ENCODE results near the gene FOCAD.

FOCAD gene

DNA sequence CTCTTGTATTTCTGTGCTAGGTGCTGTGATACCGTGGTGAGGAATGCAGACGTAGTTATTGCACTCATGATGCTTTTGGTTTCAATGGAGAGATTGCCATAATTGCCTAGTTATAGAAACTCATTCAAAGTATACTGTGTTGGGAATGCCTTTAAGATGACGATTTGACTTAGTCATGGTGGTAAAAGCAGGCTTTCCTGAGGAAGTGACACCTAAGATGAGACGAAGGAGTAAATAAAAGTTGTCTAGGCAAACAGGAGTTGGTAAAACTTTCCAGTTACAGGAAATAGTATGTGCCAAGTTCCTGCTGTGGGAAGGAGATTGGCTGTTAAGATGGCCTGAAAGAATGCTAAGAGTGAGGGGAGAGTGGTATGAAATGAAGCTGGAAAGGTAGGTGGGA is 48.1 kb downstream of the FOCAD start:
- H3K9me3 ChIP-seq (ENCODE audit: control insufficient read depth, insufficient read depth, low read depth, low read length), result no peaks in the 10 kb centered on the region
- TF ChIP-seq SCRT2 (tag by site-specific recombination; IDR thresholded peaks at IDR 0.05) (no peak), ZNF707 (tag by site-specific recombination; IDR thresholded peaks at IDR 0.05) (no peak), ZNF248 (tag by site-specific recombination; IDR thresholded peaks at IDR 0.05) (no peak), ZNF473 (tag by site-specific recombination; IDR thresholded peaks at IDR 0.05) (no peak), ZNF174 (tag by site-specific recombination; IDR thresholded peaks at IDR 0.05) (no peak)
- TF ChIP-seq, protein P1, sequence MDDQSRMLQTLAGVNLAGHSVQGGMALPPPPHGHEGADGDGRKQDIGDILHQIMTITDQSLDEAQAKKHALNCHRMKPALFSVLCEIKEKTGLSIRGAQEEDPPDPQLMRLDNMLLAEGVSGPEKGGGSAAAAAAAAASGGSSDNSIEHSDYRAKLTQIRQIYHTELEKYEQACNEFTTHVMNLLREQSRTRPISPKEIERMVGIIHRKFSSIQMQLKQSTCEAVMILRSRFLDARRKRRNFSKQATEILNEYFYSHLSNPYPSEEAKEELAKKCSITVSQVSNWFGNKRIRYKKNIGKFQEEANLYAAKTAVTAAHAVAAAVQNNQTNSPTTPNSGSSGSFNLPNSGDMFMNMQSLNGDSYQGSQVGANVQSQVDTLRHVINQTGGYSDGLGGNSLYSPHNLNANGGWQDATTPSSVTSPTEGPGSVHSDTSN (CRISPR knock-in tag; IDR thresholded peaks at IDR 0.05), result no peak
- TF ChIP-seq, protein P2, sequence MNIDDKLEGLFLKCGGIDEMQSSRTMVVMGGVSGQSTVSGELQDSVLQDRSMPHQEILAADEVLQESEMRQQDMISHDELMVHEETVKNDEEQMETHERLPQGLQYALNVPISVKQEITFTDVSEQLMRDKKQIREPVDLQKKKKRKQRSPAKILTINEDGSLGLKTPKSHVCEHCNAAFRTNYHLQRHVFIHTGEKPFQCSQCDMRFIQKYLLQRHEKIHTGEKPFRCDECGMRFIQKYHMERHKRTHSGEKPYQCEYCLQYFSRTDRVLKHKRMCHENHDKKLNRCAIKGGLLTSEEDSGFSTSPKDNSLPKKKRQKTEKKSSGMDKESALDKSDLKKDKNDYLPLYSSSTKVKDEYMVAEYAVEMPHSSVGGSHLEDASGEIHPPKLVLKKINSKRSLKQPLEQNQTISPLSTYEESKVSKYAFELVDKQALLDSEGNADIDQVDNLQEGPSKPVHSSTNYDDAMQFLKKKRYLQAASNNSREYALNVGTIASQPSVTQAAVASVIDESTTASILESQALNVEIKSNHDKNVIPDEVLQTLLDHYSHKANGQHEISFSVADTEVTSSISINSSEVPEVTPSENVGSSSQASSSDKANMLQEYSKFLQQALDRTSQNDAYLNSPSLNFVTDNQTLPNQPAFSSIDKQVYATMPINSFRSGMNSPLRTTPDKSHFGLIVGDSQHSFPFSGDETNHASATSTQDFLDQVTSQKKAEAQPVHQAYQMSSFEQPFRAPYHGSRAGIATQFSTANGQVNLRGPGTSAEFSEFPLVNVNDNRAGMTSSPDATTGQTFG (tag by site-specific recombination; IDR thresholded peaks at IDR 0.05; ENCODE audit: borderline replicate concordance), result no peak
- no peaks in the 10 kb centered on the region for H3K36me3 ChIP-seq (ENCODE audit: control insufficient read depth in 2 of 2, insufficient read depth in 1 of 2, low read length in 2 of 2)
- H3K27ac ChIP-seq (ENCODE audit: extremely low read depth, low read depth, low read length), result no peak overlapping the region
- ChIA-PET CTCF (no interaction called here), POLR2A (no interaction called here)
- no peak overlapping the region for H3K4me3 ChIP-seq (ENCODE audit: low read depth, low read length)
- peaks cover 5% of the 10 kb centered on the region; the same call in 1 of the 2 replicates for H3K4me1 ChIP-seq (ENCODE audit: control insufficient read depth, insufficient read depth, low read length)

DNA sequence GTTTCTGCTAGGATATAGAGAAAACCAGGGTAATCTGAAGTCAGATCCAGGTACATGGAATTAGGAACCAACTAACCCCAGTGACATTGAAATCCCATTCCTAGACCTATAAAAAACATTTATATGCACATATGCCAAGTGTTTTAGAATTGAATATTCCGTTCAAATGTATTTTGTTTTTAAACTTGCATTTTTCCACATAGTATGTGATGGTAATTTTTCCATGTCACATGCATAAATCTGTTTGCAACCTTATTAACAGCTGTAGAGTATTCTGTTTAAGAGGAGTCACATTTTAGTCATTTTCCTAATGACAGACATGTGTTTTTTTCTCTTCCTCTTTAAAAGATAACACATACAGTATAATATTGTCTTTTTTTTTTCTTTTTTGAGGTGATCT is 50.2 kb downstream of the FOCAD start:
- CTCF ChIA-PET, result no interaction called here
- Histone ChIP-seq H3K9me3 (ENCODE audit: control insufficient read depth, insufficient read depth, low read depth, low read length) (no peaks in the 10 kb centered on the region), H3K4me3 (ENCODE audit: low read depth, low read length) (no peak overlapping the region), H3K27ac (ENCODE audit: extremely low read depth, low read depth, low read length) (no peak overlapping the region), H3K36me3 (ENCODE audit: control insufficient read depth in 2 of 2, insufficient read depth in 1 of 2, low read length in 2 of 2) (peaks cover 0 to 4% of the 10 kb centered on the region in 2 experiments; a peak in 1 of 3 replicates), H3K4me1 (ENCODE audit: control insufficient read depth, insufficient read depth, low read length) (no peaks in the 10 kb centered on the region)
- POLR2A ChIA-PET, result no interaction called here
- TF ChIP-seq MEIS1 (CRISPR knock-in tag; IDR thresholded peaks at IDR 0.05; ENCODE audit: borderline replicate concordance), result no peak
- TF ChIP-seq, protein P3, sequence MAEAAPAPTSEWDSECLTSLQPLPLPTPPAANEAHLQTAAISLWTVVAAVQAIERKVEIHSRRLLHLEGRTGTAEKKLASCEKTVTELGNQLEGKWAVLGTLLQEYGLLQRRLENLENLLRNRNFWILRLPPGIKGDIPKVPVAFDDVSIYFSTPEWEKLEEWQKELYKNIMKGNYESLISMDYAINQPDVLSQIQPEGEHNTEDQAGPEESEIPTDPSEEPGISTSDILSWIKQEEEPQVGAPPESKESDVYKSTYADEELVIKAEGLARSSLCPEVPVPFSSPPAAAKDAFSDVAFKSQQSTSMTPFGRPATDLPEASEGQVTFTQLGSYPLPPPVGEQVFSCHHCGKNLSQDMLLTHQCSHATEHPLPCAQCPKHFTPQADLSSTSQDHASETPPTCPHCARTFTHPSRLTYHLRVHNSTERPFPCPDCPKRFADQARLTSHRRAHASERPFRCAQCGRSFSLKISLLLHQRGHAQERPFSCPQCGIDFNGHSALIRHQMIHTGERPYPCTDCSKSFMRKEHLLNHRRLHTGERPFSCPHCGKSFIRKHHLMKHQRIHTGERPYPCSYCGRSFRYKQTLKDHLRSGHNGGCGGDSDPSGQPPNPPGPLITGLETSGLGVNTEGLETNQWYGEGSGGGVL (tag by site-specific recombination; IDR thresholded peaks at IDR 0.05), result no peak
- TF ChIP-seq, protein P4, sequence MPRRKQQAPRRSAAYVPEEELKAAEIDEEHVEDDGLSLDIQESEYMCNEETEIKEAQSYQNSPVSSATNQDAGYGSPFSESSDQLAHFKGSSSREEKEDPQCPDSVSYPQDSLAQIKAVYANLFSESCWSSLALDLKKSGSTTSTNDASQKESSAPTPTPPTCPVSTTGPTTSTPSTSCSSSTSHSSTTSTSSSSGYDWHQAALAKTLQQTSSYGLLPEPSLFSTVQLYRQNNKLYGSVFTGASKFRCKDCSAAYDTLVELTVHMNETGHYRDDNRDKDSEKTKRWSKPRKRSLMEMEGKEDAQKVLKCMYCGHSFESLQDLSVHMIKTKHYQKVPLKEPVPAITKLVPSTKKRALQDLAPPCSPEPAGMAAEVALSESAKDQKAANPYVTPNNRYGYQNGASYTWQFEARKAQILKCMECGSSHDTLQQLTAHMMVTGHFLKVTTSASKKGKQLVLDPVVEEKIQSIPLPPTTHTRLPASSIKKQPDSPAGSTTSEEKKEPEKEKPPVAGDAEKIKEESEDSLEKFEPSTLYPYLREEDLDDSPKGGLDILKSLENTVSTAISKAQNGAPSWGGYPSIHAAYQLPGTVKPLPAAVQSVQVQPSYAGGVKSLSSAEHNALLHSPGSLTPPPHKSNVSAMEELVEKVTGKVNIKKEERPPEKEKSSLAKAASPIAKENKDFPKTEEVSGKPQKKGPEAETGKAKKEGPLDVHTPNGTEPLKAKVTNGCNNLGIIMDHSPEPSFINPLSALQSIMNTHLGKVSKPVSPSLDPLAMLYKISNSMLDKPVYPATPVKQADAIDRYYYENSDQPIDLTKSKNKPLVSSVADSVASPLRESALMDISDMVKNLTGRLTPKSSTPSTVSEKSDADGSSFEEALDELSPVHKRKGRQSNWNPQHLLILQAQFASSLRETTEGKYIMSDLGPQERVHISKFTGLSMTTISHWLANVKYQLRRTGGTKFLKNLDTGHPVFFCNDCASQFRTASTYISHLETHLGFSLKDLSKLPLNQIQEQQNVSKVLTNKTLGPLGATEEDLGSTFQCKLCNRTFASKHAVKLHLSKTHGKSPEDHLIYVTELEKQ (tag by site-specific recombination; IDR thresholded peaks at IDR 0.05; ENCODE audit: borderline replicate concordance), result no peak
- TF ChIP-seq ZNF354C (tag by site-specific recombination; IDR thresholded peaks at IDR 0.05; ENCODE audit: borderline replicate concordance, low read depth), result no peak
- TF ChIP-seq, protein P5, sequence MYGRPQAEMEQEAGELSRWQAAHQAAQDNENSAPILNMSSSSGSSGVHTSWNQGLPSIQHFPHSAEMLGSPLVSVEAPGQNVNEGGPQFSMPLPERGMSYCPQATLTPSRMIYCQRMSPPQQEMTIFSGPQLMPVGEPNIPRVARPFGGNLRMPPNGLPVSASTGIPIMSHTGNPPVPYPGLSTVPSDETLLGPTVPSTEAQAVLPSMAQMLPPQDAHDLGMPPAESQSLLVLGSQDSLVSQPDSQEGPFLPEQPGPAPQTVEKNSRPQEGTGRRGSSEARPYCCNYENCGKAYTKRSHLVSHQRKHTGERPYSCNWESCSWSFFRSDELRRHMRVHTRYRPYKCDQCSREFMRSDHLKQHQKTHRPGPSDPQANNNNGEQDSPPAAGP (tag by site-specific recombination; IDR thresholded peaks at IDR 0.05), result no peak
- no peak for TF ChIP-seq ZNF660 (tag by site-specific recombination; IDR thresholded peaks at IDR 0.05)
- TF ChIP-seq ZNF530 (tag by site-specific recombination; IDR thresholded peaks at IDR 0.05; ENCODE audit: low read depth), result no peak
- no peak for TF ChIP-seq ZNF341 (tag by site-specific recombination; IDR thresholded peaks at IDR 0.05; ENCODE audit: low read depth)
- TF ChIP-seq, protein P6, sequence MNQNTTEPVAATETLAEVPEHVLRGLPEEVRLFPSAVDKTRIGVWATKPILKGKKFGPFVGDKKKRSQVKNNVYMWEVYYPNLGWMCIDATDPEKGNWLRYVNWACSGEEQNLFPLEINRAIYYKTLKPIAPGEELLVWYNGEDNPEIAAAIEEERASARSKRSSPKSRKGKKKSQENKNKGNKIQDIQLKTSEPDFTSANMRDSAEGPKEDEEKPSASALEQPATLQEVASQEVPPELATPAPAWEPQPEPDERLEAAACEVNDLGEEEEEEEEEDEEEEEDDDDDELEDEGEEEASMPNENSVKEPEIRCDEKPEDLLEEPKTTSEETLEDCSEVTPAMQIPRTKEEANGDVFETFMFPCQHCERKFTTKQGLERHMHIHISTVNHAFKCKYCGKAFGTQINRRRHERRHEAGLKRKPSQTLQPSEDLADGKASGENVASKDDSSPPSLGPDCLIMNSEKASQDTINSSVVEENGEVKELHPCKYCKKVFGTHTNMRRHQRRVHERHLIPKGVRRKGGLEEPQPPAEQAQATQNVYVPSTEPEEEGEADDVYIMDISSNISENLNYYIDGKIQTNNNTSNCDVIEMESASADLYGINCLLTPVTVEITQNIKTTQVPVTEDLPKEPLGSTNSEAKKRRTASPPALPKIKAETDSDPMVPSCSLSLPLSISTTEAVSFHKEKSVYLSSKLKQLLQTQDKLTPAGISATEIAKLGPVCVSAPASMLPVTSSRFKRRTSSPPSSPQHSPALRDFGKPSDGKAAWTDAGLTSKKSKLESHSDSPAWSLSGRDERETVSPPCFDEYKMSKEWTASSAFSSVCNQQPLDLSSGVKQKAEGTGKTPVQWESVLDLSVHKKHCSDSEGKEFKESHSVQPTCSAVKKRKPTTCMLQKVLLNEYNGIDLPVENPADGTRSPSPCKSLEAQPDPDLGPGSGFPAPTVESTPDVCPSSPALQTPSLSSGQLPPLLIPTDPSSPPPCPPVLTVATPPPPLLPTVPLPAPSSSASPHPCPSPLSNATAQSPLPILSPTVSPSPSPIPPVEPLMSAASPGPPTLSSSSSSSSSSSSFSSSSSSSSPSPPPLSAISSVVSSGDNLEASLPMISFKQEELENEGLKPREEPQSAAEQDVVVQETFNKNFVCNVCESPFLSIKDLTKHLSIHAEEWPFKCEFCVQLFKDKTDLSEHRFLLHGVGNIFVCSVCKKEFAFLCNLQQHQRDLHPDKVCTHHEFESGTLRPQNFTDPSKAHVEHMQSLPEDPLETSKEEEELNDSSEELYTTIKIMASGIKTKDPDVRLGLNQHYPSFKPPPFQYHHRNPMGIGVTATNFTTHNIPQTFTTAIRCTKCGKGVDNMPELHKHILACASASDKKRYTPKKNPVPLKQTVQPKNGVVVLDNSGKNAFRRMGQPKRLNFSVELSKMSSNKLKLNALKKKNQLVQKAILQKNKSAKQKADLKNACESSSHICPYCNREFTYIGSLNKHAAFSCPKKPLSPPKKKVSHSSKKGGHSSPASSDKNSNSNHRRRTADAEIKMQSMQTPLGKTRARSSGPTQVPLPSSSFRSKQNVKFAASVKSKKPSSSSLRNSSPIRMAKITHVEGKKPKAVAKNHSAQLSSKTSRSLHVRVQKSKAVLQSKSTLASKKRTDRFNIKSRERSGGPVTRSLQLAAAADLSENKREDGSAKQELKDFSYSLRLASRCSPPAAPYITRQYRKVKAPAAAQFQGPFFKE (tag by site-specific recombination; IDR thresholded peaks at IDR 0.05; ENCODE audit: borderline replicate concordance), result no peak
- TF ChIP-seq ZNF426 (tag by site-specific recombination; IDR thresholded peaks at IDR 0.05), result no peak
- no peak for TF ChIP-seq ZNF624 (tag by site-specific recombination; IDR thresholded peaks at IDR 0.05)

Measured in HEK293 (cell line).